Astrocyte (in vitro differentiated cells and primary cell): ENCODE measurements around the gene SLC25A46. TPM values are rescaled to one million over a fixed set of nuclear protein-coding genes. Genes with fewer than 3 reads are reported as not detected.
"Not testable (repeated sequence)": the region's sequence is repeated elsewhere in the genome, so short reads cannot be mapped to it uniquely, and the experiment has no call there.

Experiments used
- DNase-seq: peaks from one replicate; pipeline ENCODE4 v3.0.0-alpha.2; 2010; ENCODE audit warnings: low read depth
- FAIRE-seq: peaks from 2 replicates; lab custom pipeline; 2011; peaks lifted over from hg19 to GRCh38; lab: Jason Lieb, UNC
- H2AFZ ChIP-seq: 2 replicates; pipeline ENCODE4 v1.6.0; 2012; ENCODE audit warnings: low read depth, low read length, inconsistent platforms
- H3K27ac ChIP-seq: 2 replicates; pipeline ENCODE4 v1.5.1; 2011; ENCODE audit warnings: low read depth, low read length, inconsistent platforms
- H3K27me3 ChIP-seq: 2 replicates; pipeline ENCODE4 v1.6.0; 2011; ENCODE audit warnings: low read length, inconsistent platforms; ENCODE audit not compliant: insufficient read depth
- H3K36me3 ChIP-seq: 2 replicates; pipeline ENCODE4 v1.5.1; 2011; ENCODE audit warnings: low read length, inconsistent platforms; ENCODE audit not compliant: insufficient read depth
- H3K4me1 ChIP-seq: 2 replicates; pipeline ENCODE4 v1.5.1; 2011; ENCODE audit warnings: low read length, inconsistent platforms; ENCODE audit not compliant: insufficient read depth
- H3K4me2 ChIP-seq: 2 replicates; pipeline ENCODE4 v1.6.0; 2012; ENCODE audit warnings: low read length, inconsistent platforms
- H3K4me3 ChIP-seq: 2 replicates; pipeline ENCODE4 v1.5.1; 2011; ENCODE audit warnings: low read depth, mild to moderate bottlenecking, low read length, inconsistent platforms; ENCODE audit not compliant: insufficient read depth
- H3K79me2 ChIP-seq: 2 replicates; pipeline ENCODE4 v1.6.0; 2012; ENCODE audit warnings: mild to moderate bottlenecking, low read length, inconsistent platforms; ENCODE audit not compliant: insufficient read depth
- H3K9ac ChIP-seq: 2 replicates; pipeline ENCODE4 v1.6.0; 2012; ENCODE audit warnings: mild to moderate bottlenecking, low read length, inconsistent platforms
- H3K9me3 ChIP-seq: 2 replicates; pipeline ENCODE4 v1.5.1; 2012; ENCODE audit warnings: low read depth, mild to moderate bottlenecking, low read length, inconsistent platforms; ENCODE audit not compliant: insufficient read depth
- H4K20me1 ChIP-seq: 2 replicates; pipeline ENCODE4 v1.6.0; 2012; ENCODE audit warnings: low read length, inconsistent platforms; ENCODE audit not compliant: insufficient read depth
- H3K27ac Mint-ChIP-seq: one replicate; pipeline ENCODE4 v1.8.0; 2021; ENCODE audit warnings: mild to moderate bottlenecking, mixed read lengths; ENCODE audit not compliant: unreplicated experiment
- H3K27me3 Mint-ChIP-seq: one replicate; pipeline ENCODE4 v1.8.0; 2021; ENCODE audit warnings: low read depth, mixed read lengths; ENCODE audit not compliant: unreplicated experiment
- H3K36me3 Mint-ChIP-seq: one replicate; pipeline ENCODE4 v1.8.0; 2021; ENCODE audit warnings: low read depth, mixed read lengths; ENCODE audit not compliant: unreplicated experiment
- H3K4me1 Mint-ChIP-seq: one replicate; pipeline ENCODE4 v1.8.0; 2021; ENCODE audit warnings: low read depth, mixed read lengths; ENCODE audit not compliant: unreplicated experiment
- H3K4me3 Mint-ChIP-seq: one replicate; pipeline ENCODE4 v1.8.0; 2021; ENCODE audit warnings: mild to moderate bottlenecking, moderate library complexity, mixed read lengths; ENCODE audit not compliant: unreplicated experiment
- H3K9me3 Mint-ChIP-seq: one replicate; pipeline ENCODE4 v1.8.0; 2021; ENCODE audit warnings: mild to moderate bottlenecking, mixed read lengths; ENCODE audit not compliant: unreplicated experiment
- EZH2 ChIP-seq: IDR thresholded peaks from 2 replicates; pipeline ENCODE4 v1.6.1; 2012; ENCODE audit warnings: mild to moderate bottlenecking, low read length, inconsistent platforms; ENCODE audit not compliant: insufficient read depth
- total RNA-seq: library from RNA; stranded (reverse); gene quantifications from 2 replicates; pipeline ENCODE4 v1.2.1, GENCODE V29; 2021
- TF ChIP-seq, protein P1 (sequence below): IDR thresholded peaks from 2 replicates; pipeline ENCODE4 v1.5.1; 2011; ENCODE audit warnings: low read depth, mild to moderate bottlenecking, inconsistent platforms, low read length, moderate library complexity; ENCODE audit not compliant: insufficient read depth

Gene SLC25A46
- total RNA-seq, 1 donor from 2014 or later, result 39.2 TPM

DNA sequence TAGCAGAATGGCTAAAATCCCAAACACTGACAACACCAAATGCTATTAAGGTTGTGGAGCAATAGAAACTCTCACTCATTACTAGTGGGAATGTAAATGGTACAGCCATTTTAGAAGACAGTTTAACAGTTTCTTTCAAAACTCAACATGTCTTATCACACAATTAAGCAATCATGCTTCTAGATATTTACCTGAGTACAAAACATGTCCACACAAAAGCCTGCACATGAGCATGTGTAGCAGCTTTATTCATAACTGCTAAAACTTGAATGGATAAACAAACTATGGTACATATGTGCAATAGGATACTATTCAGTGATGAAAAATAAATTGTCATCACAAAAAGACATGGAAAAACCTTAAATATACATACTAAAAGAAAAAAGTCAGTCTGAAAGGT, 31.5 kb downstream of the SLC25A46 start:
- Mint-ChIP-seq H3K4me1 (no peaks in the 10 kb centered on the region), H3K36me3 (no peaks in the 10 kb centered on the region), H3K27ac (no peak overlapping the region), H3K9me3 (no peaks in the 10 kb centered on the region), H3K4me3 (no peak overlapping the region), H3K27me3 (no peaks in the 10 kb centered on the region)
- Histone ChIP-seq H3K79me2 (no peaks in the 10 kb centered on the region), H3K27me3 (no peaks in the 10 kb centered on the region), H4K20me1 (no peaks in the 10 kb centered on the region), H3K4me1 (peaks cover 5% of the 10 kb centered on the region), H3K9me3 (no peaks in the 10 kb centered on the region), H3K36me3 (no peaks in the 10 kb centered on the region), H3K4me2 (no peak overlapping the region), H3K9ac (no peak overlapping the region), H3K4me3 (no peak overlapping the region), H3K27ac (no peak overlapping the region), H2AFZ (no peak overlapping the region)
- FAIRE-seq (no peak), DNase-seq (no peak)
- TF ChIP-seq, protein P1, sequence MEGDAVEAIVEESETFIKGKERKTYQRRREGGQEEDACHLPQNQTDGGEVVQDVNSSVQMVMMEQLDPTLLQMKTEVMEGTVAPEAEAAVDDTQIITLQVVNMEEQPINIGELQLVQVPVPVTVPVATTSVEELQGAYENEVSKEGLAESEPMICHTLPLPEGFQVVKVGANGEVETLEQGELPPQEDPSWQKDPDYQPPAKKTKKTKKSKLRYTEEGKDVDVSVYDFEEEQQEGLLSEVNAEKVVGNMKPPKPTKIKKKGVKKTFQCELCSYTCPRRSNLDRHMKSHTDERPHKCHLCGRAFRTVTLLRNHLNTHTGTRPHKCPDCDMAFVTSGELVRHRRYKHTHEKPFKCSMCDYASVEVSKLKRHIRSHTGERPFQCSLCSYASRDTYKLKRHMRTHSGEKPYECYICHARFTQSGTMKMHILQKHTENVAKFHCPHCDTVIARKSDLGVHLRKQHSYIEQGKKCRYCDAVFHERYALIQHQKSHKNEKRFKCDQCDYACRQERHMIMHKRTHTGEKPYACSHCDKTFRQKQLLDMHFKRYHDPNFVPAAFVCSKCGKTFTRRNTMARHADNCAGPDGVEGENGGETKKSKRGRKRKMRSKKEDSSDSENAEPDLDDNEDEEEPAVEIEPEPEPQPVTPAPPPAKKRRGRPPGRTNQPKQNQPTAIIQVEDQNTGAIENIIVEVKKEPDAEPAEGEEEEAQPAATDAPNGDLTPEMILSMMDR, result no peak
- no peak for TF ChIP-seq EZH2

DNA sequence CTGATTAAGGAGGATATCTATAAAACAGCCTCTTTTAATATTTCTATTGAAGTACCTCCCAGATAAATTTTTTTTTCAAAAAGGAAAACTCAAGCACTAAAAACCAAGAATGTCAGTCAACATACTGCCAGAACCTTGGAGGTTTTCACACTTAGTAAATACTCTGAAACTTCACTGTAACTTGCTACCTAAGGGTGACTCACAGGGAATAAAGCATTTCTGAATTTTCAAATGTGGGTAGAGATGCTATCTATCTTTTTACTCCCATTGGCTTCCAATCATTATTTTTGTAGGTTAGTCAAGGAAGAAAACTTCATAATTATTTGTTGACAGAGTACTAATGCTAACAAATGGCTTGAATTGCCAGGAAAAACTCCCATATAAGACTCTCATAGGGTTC, 46.1 kb downstream of the SLC25A46 start:
- Histone ChIP-seq H3K9me3 (no peaks in the 10 kb centered on the region), H3K4me1 (no peaks in the 10 kb centered on the region), H3K27me3 (no peaks in the 10 kb centered on the region), H2AFZ (no peak overlapping the region), H3K9ac (no peak overlapping the region), H3K79me2 (no peaks in the 10 kb centered on the region), H3K4me2 (no peak overlapping the region), H3K36me3 (no peaks in the 10 kb centered on the region), H3K4me3 (no peak overlapping the region), H3K27ac (no peak overlapping the region), H4K20me1 (no peaks in the 10 kb centered on the region)
- H3K36me3 Mint-ChIP-seq, result no peaks in the 10 kb centered on the region
- FAIRE-seq (no peak), DNase-seq (peak; percentile 47)
- H3K4me3 Mint-ChIP-seq, result no peak overlapping the region
- no peaks in the 10 kb centered on the region for H3K9me3 Mint-ChIP-seq
- no peaks in the 10 kb centered on the region for H3K27me3 Mint-ChIP-seq
- H3K4me1 Mint-ChIP-seq, result no peaks in the 10 kb centered on the region
- H3K27ac Mint-ChIP-seq, result no peak overlapping the region
- TF ChIP-seq, protein P1, result no peak
- no peak for TF ChIP-seq EZH2

DNA sequence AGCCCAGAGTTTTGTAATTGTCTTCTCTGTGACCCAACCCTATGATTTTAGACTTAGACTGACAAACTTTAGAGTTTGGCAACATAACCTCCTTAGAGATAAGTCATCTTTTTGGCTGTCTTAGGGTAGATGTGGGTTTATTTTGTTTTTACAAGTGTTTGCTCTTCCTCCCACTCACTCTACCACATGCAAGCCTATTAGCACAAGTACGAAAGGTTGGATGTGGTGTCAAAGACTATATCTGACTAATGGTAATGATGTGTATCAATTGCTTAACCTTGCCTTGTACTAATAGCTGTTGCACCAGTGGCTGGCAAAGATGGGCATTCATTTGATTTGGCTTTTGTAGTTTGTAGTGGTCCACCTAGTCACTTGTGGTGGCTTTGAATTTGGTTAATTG, 46.5 kb downstream of the SLC25A46 start:
- H3K9me3 Mint-ChIP-seq, result no peaks in the 10 kb centered on the region
- Histone ChIP-seq H3K36me3 (no peaks in the 10 kb centered on the region), H3K27me3 (no peaks in the 10 kb centered on the region), H3K4me3 (no peak overlapping the region), H2AFZ (no peak overlapping the region), H3K4me2 (no peak overlapping the region), H3K9ac (no peak overlapping the region), H3K9me3 (no peaks in the 10 kb centered on the region), H3K27ac (no peak overlapping the region), H4K20me1 (no peaks in the 10 kb centered on the region), H3K4me1 (no peaks in the 10 kb centered on the region), H3K79me2 (no peaks in the 10 kb centered on the region)
- no peaks in the 10 kb centered on the region for H3K27me3 Mint-ChIP-seq
- H3K36me3 Mint-ChIP-seq, result no peaks in the 10 kb centered on the region
- TF ChIP-seq, protein P1, result no peak
- TF ChIP-seq EZH2, result no peak
- no peaks in the 10 kb centered on the region for H3K4me1 Mint-ChIP-seq
- no peak overlapping the region for H3K27ac Mint-ChIP-seq
- DNase-seq, result peak; percentile 83
- H3K4me3 Mint-ChIP-seq, result no peak overlapping the region
- no peak for FAIRE-seq

DNA sequence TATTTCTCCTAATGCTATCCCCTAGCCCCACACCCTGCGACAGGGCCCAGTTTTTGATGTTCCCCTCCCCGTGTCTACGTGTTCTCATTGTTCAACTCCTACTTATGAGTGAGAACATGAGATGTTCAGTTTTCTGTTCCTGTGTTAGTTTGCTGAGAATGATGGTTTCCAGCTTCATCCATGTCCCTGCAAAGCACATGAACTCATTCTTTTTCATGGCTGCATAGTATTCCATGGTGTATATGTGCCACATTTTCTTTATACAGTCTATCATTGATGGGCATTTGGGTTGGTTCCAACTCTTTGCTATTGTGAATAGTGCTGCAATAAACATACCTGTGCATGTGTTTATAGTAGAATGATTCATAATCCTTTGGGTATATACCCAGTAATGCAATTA, 49.2 kb downstream of the SLC25A46 start:
- H3K4me3 ChIP-seq, H3K9me3 Mint-ChIP-seq, H3K27me3 Mint-ChIP-seq, H3K9ac ChIP-seq, H3K27ac ChIP-seq, H3K79me2 ChIP-seq, H3K4me1 Mint-ChIP-seq, H3K4me2 ChIP-seq, H3K9me3 ChIP-seq, H3K36me3 ChIP-seq, H2AFZ ChIP-seq, H4K20me1 ChIP-seq, H3K4me3 Mint-ChIP-seq, DNase-seq, H3K4me1 ChIP-seq, H3K27me3 ChIP-seq, H3K36me3 Mint-ChIP-seq, H3K27ac Mint-ChIP-seq, FAIRE-seq: not testable (repeated sequence)
